Germinal center (tissue), 1 donor: Measurements from ENCODE around the gene PAK1.

ENCODE experiments used
- DNase-seq: peaks from one replicate; pipeline ENCODE4 v3.0.0; 2012; ENCODE audit warnings: mixed read lengths, low spot score

Gene PAK1

GRCh38 chr11:77436506-77436905 lies 37.4 kb downstream of the PAK1 start:
- no peak for DNase-seq

GRCh38 chr11:77435972-77436371 lies 37.9 kb downstream of the PAK1 start:
- no peak for DNase-seq

- no peak for DNase-seq
Observed at GRCh38 chr11:77431813-77432212, 42.1 kb downstream of the PAK1 start.

GRCh38 chr11:77428598-77428997 lies 45.3 kb downstream of the PAK1 start:
- DNase-seq: no peak

- no peak for DNase-seq
Observed at GRCh38 chr11:77425346-77425745, 48.5 kb downstream of the PAK1 start.

- no peak for DNase-seq
Observed at GRCh38 chr11:77424644-77425043, 49.2 kb downstream of the PAK1 start.

- DNase-seq: no peak
Observed at GRCh38 chr11:77423624-77424023, 50.3 kb downstream of the PAK1 start.

GRCh38 chr11:77422687-77423086 lies 51.2 kb downstream of the PAK1 start:
- DNase-seq: no peak

GRCh38 chr11:77421041-77421723 lies 52.7 kb downstream of the PAK1 start:
- DNase-seq: no peak

- no peak for DNase-seq
Observed at GRCh38 chr11:77418971-77419597, 54.8 kb downstream of the PAK1 start.

- DNase-seq: no peak
Observed at GRCh38 chr11:77418155-77418970, 55.5 kb downstream of the PAK1 start.

- DNase-seq: no peak
Observed at GRCh38 chr11:77416357-77416756, 57.5 kb downstream of the PAK1 start.

- no peak for DNase-seq
Observed at GRCh38 chr11:77413850-77414460, 59.9 kb downstream of the PAK1 start.

GRCh38 chr11:77412814-77413213 lies 61.1 kb downstream of the PAK1 start:
- no peak for DNase-seq

- peak; percentile 82 for DNase-seq
Observed at GRCh38 chr11:77411717-77412441, 62.0 kb downstream of the PAK1 start.

- peak; percentile 47 for DNase-seq
Observed at GRCh38 chr11:77411137-77411707, 62.7 kb downstream of the PAK1 start.

GRCh38 chr11:77410076-77410827 lies 63.6 kb downstream of the PAK1 start:
- no peak for DNase-seq

GRCh38 chr11:77409046-77409445 lies 64.8 kb downstream of the PAK1 start:
- DNase-seq: no peak

GRCh38 chr11:77407613-77408012 lies 66.3 kb downstream of the PAK1 start:
- no peak for DNase-seq

GRCh38 chr11:77406396-77406795 lies 67.5 kb downstream of the PAK1 start:
- no peak for DNase-seq

GRCh38 chr11:77403211-77403610 lies 70.7 kb downstream of the PAK1 start:
- no peak for DNase-seq
